Activated CD8-positive, alpha-beta memory T cell treated with anti-CD3 and anti-CD28 coated beads, Interleukin-2, amount 50 U/mL, for 4 hours (primary cell): ENCODE data around the gene ADD1.
"Not testable (repeated sequence)": the region's sequence is repeated elsewhere in the genome, so short reads cannot be mapped to it uniquely, and the experiment has no call there.

Experiments used
- DNase-seq: peaks from one replicate; pipeline ENCODE4 v3.0.0-alpha.2; 2020

Gene ADD1

GRCh38 chr4:2950221-2950989 is 106.8 kb downstream of the ADD1 start:
- DNase-seq, result no peak

DNA sequence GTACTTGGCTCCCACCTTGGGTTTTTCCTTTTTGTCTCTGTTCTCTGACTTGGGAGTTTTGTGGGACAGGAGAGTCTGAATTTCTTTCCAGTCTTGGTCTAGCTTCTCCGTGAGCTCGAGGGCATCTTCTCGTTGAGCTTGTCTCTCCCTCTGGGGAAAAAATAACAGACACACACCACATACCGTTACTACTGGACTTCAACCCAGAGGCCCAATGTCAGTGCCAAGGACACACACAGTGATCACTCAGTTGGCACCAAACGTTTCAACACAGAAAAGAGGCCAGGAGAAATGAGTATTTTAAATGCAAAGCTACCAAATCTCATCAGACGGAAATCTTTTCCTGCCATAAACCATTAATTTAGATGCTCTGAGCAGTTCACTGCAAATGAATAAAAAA is 109.9 kb downstream of the ADD1 start:
- DNase-seq, result no peak

GRCh38 chr4:2954358-2955185 is 110.9 kb downstream of the ADD1 start:
- DNase-seq, result no peak

DNA sequence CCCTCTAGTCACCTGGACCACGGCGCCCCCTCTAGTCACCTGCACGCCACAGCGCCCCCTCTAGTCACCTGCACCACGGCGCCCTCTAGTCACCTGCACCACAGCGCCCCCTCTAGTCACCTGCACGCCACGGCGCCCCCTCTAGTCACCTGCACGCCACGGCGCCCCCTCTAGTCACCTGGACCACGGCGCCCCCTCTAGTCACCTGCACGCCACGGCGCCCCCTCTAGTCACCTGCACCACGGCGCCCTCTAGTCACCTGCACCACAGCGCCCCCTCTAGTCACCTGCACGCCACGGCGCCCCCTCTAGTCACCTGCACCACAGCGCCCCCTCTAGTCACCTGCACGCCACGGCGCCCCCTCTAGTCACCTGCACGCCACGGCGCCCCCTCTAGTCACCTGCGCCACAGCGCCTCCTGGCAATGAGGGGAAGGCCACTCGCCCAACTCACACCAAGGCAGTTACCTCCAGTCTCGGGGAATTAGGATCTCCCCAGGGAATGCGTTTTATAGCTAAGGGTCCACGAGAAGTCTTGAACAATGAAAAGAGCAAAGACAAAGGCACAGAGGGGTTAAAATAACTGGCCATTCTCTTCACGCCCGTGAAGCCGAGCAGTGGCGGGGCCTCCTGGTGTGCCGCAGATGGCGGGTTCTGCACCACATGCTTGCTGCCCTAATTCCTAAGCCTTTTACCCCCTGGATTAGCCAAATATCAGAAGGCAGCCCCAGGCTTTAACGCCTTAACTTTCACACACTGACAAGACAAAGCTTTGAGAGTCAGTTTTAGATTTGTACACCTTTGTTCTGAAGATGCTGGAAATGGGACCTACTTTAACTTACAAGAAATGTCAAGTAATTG is 111.8 kb downstream of the ADD1 start:
- not testable (repeated sequence) for DNase-seq

DNA sequence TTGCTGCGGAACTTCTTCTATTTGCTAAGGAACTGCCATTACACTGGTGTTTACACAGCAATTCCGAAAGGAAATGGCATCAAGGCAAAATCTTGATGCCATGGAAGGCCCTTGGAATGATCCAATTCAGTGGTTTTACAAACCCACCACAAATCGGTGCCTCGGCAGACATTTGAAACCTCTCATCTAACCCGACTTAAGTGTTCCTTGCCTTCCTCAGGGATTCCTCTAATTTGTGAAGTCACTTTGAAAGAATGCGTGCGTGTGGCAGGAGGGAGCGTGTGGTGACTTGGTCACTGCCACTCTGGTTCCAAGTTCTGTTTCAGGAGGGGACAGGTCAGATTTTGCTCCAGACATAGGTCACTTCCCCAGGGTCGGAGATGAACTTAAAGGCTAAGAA is 114.8 kb downstream of the ADD1 start:
- DNase-seq, result no peak

GRCh38 chr4:2960450-2960849 is 116.8 kb downstream of the ADD1 start:
- DNase-seq, result not testable (repeated sequence)

- DNase-seq, result no peak
Measured at GRCh38 chr4:2961421-2961810, 117.8 kb downstream of the ADD1 start.

- no peak for DNase-seq
Measured at GRCh38 chr4:2961811-2962441, 118.3 kb downstream of the ADD1 start.

GRCh38 chr4:2962614-2963174 is 119.0 kb downstream of the ADD1 start:
- peak; percentile 42 for DNase-seq

GRCh38 chr4:2963175-2963965 is 119.7 kb downstream of the ADD1 start, which contains the start of the genes GRK4 and NOP14:
Gene GRK4 (plus strand): TSS chr4:2963571. CDS start chr4:2964071, 500 bp downstream.
Gene NOP14 (minus strand): TSS chr4:2963406. CDS start chr4:2963319, 87 bp downstream.
- DNase-seq, result peak; percentile 97

DNA sequence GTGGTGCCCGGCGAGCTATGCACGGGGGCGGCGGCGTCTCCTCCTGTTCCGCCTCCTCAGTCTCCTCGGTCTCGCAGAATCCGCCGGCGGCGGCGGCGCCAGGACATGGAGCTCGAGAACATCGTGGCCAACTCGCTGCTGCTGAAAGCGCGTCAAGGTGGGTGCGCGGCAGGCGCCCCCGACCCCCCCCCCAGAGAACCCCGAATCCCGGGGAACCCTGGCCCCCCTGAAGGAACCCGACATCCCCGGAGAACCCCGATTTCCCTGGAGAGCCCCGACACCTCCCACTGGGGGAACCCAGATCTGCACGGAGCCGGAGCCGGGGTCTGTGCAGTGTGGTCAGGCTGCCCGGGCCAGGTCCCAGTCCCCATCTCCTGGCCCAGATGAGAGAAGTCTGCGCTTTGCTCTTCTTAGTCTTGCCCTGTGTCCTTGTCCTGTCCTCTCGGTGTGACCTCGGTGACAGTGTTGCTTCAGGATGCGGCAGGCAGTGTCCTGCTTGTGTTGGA is 120.4 kb downstream of the ADD1 start:
- DNase-seq, result no peak

- no peak for DNase-seq
Measured at GRCh38 chr4:2964706-2965258, 121.1 kb downstream of the ADD1 start.

DNA sequence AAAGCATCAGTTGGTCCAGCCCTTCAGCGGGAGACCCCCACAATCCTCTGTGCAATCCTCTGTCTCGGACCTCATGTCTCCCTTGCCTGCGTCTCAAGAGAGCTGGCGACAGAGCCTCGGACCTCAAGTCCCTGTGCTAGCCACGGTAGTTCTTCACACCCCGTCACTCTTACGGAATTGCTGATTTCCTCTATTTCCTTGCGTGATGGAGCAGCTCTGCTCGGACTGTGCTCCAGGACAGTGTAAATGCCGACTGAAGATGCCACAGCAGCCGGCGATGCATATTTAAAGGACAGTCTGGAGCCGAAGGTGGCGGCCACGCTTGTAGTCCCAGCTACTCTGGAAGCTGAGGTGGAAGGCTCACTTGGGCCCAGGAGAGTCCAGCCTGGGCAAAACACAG is 121.6 kb downstream of the ADD1 start:
- no peak for DNase-seq

GRCh38 chr4:2968381-2968780 is 124.7 kb downstream of the ADD1 start:
- no peak for DNase-seq

DNA sequence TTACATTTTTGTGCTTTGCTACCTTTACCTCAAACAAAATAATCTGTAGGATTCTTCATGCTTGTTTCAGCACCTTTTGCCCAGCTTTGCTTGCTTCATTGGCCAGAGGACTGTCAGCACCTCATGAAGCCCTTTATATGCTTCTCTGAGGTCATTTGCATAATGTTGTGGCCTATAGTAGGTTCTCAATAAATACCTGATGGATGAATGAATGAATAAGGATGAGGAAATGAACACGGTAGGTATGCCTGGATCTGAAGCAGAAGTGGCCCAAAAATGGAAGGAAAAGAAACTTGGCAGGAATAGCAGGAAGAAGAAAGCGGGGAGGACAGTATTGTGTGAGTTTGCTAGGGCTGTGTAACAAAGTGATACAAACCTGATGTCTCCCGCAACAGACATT is 127.6 kb downstream of the ADD1 start:
- DNase-seq, result no peak

- DNase-seq, result no peak
Measured at GRCh38 chr4:2977211-2978088, 133.8 kb downstream of the ADD1 start.
